HEK293 (cell line): ENCODE results near the gene CYP26B1.

Experiments used
- CTCF ChIA-PET: fragments of 350-600 bp; formaldehyde crosslinking; extraction: SDS; loops from one replicate; lab custom pipeline; 2021; ENCODE audit warnings: antibody characterized with exemption; lab: Yijun Ruan, JAX
- POLR2A ChIA-PET: fragments of 300-600 bp; formaldehyde crosslinking; extraction: SDS; loops from one replicate; lab custom pipeline; 2020; ENCODE audit warnings: antibody characterized with exemption, inconsistent platforms; lab: Yijun Ruan, JAX
- H3K27ac ChIP-seq: fragments of 200-500 bp; sonication (Bioruptor generic); 2 replicates; pipeline ENCODE4 v1.5.1; 2014; ENCODE audit warnings: low read depth, low read length, control low read depth, inconsistent platforms; ENCODE audit errors: extremely low read depth
- H3K36me3 ChIP-seq, 2 experiments: fragments of 200-500 bp in 1 of 2; sonication (Bioruptor generic) in 1 of 2; 1 replicate in 1 of 2; 2 replicates in 1 of 2; pipeline ENCODE4 v1.5.1; 2014 to 2017; ENCODE audit warnings: inconsistent platforms in 2 of 2, low read length in 2 of 2; ENCODE audit not compliant: control insufficient read depth in 2 of 2, insufficient read depth in 1 of 2
- H3K4me1 ChIP-seq: fragments of 200-500 bp; sonication (Bioruptor generic); 2 replicates; pipeline ENCODE4 v1.5.1; 2014; ENCODE audit warnings: mild to moderate bottlenecking, low read length, inconsistent platforms; ENCODE audit not compliant: control insufficient read depth, insufficient read depth
- H3K4me3 ChIP-seq: 2 replicates; pipeline ENCODE4 v1.5.1; 2011; ENCODE audit warnings: low read depth, mild to moderate bottlenecking, control low read depth, low read length, moderate library complexity
- H3K9me3 ChIP-seq: fragments of 200-500 bp; sonication (Bioruptor generic); 2 replicates; pipeline ENCODE4 v1.5.1; 2014; ENCODE audit warnings: low read depth, low read length, inconsistent platforms; ENCODE audit not compliant: control insufficient read depth, insufficient read depth
- ATF2 ChIP-seq: fragments of 450-650 bp; formaldehyde crosslinking; IDR thresholded peaks from 2 replicates; pipeline ENCODE4 v1.5.1; 2016; ENCODE audit warnings: missing biosample characterization, missing genetic modification characterization, low read depth
- BCL11B ChIP-seq: fragments of 450-650 bp; formaldehyde crosslinking; IDR thresholded peaks from 2 replicates; pipeline ENCODE4 v1.5.1; 2016; ENCODE audit warnings: low read depth, missing biosample characterization, missing genetic modification characterization
- KLF9 ChIP-seq: fragments of 450-650 bp; formaldehyde crosslinking; IDR thresholded peaks from 2 replicates; pipeline ENCODE4 v1.5.1; 2016; ENCODE audit warnings: missing biosample characterization, missing genetic modification characterization, low read depth
- MEIS1 ChIP-seq: sonication (generic); formaldehyde crosslinking; IDR thresholded peaks from 2 replicates; pipeline ENCODE4 v1.8.1; 2022; ENCODE audit warnings: missing genetic modification reagents, mild to moderate bottlenecking, borderline replicate concordance
- PRDM10 ChIP-seq: fragments of 450-650 bp; formaldehyde crosslinking; IDR thresholded peaks from 2 replicates; pipeline ENCODE4 v1.5.1; 2016; ENCODE audit warnings: missing biosample characterization, missing genetic modification characterization
- SP3 ChIP-seq: fragments of 450-650 bp; formaldehyde crosslinking; IDR thresholded peaks from 2 replicates; pipeline ENCODE4 v1.5.1; 2016; ENCODE audit warnings: missing biosample characterization, missing genetic modification characterization
- TRIM28 ChIP-seq: IDR thresholded peaks from 2 replicates; pipeline ENCODE4 v1.6.1; 2011; ENCODE audit warnings: low read length, control low read depth, borderline replicate concordance
- ZNF157 ChIP-seq: fragments of 450-650 bp; formaldehyde crosslinking; IDR thresholded peaks from 2 replicates; pipeline ENCODE4 v1.5.1; 2016; ENCODE audit warnings: missing biosample characterization, missing genetic modification characterization
- ZNF202 ChIP-seq: fragments of 450-650 bp; formaldehyde crosslinking; IDR thresholded peaks from 2 replicates; pipeline ENCODE4 v1.5.1; 2016; ENCODE audit warnings: missing biosample characterization, missing genetic modification characterization, borderline replicate concordance
- ZNF211 ChIP-seq: fragments of 450-650 bp; formaldehyde crosslinking; IDR thresholded peaks from 2 replicates; pipeline ENCODE4 v1.5.1; 2016; ENCODE audit warnings: low read depth, missing biosample characterization, missing genetic modification characterization
- ZNF214 ChIP-seq: fragments of 450-650 bp; formaldehyde crosslinking; IDR thresholded peaks from 2 replicates; pipeline ENCODE4 v1.5.1; 2017; ENCODE audit warnings: missing biosample characterization, mild to moderate bottlenecking, missing genetic modification characterization, borderline replicate concordance
- ZNF23 ChIP-seq: fragments of 450-650 bp; formaldehyde crosslinking; IDR thresholded peaks from 2 replicates; pipeline ENCODE4 v1.5.1; 2016; ENCODE audit warnings: missing biosample characterization, missing genetic modification characterization, borderline replicate concordance
- ZNF24 ChIP-seq: fragments of 450-650 bp; formaldehyde crosslinking; IDR thresholded peaks from 2 replicates; pipeline ENCODE4 v1.5.1; 2016; ENCODE audit warnings: missing biosample characterization, missing genetic modification characterization
- ZNF324 ChIP-seq: fragments of 450-650 bp; formaldehyde crosslinking; IDR thresholded peaks from 2 replicates; pipeline ENCODE4 v1.5.1; 2016; ENCODE audit warnings: missing biosample characterization, missing genetic modification characterization
- ZNF354C ChIP-seq: fragments of 450-650 bp; formaldehyde crosslinking; IDR thresholded peaks from 2 replicates; pipeline ENCODE4 v1.5.1; 2016; ENCODE audit warnings: missing biosample characterization, missing genetic modification characterization, low read depth, borderline replicate concordance
- ZNF362 ChIP-seq: fragments of 450-650 bp; formaldehyde crosslinking; IDR thresholded peaks from 2 replicates; pipeline ENCODE4 v1.5.1; 2016; ENCODE audit warnings: missing biosample characterization, missing genetic modification characterization
- ZNF433 ChIP-seq: fragments of 450-650 bp; formaldehyde crosslinking; IDR thresholded peaks from 2 replicates; pipeline ENCODE4 v1.5.1; 2016; ENCODE audit warnings: missing biosample characterization, missing genetic modification characterization, low read depth
- ZNF558 ChIP-seq: fragments of 450-650 bp; formaldehyde crosslinking; IDR thresholded peaks from 2 replicates; pipeline ENCODE4 v1.5.1; 2016; ENCODE audit warnings: missing biosample characterization, missing genetic modification characterization
- ZNF560 ChIP-seq: fragments of 450-650 bp; formaldehyde crosslinking; IDR thresholded peaks from 2 replicates; pipeline ENCODE4 v1.5.1; 2017; ENCODE audit warnings: missing biosample characterization, missing genetic modification characterization, borderline replicate concordance
- ZNF585B ChIP-seq: fragments of 450-650 bp; formaldehyde crosslinking; IDR thresholded peaks from 2 replicates; pipeline ENCODE4 v1.5.1; 2016; ENCODE audit warnings: missing biosample characterization, missing genetic modification characterization
- ZNF707 ChIP-seq: fragments of 450-650 bp; formaldehyde crosslinking; IDR thresholded peaks from 2 replicates; pipeline ENCODE4 v1.5.1; 2016; ENCODE audit warnings: missing biosample characterization, missing genetic modification characterization
- ZNF777 ChIP-seq: fragments of 450-650 bp; formaldehyde crosslinking; IDR thresholded peaks from 2 replicates; pipeline ENCODE4 v1.5.1; 2017; ENCODE audit warnings: missing biosample characterization, missing genetic modification characterization, borderline replicate concordance

CYP26B1 gene

GRCh38 chr2:72181616-72182015 is 34.0 kb upstream of the CYP26B1 start:
- no peaks in the 10 kb centered on the region for H3K9me3 ChIP-seq
- POLR2A ChIA-PET = no interaction called here
- no peak overlapping the region for H3K4me3 ChIP-seq
- H3K4me1 ChIP-seq = no peaks in the 10 kb centered on the region
- TF ChIP-seq TRIM28 (peak; percentile 49; the same call in 1 of the 2 replicates), MEIS1 (no peak)
- TF ChIP-seq, all 188 proteins: peak for 1
- CTCF ChIA-PET = no interaction called here
- Histone ChIP-seq H3K36me3 (peaks cover 0 to 23% of the 10 kb centered on the region in 2 experiments; a peak in 1 of 3 replicates), H3K27ac (no peak overlapping the region)

- ChIA-PET POLR2A (no interaction called here), CTCF (interaction anchor here (0.6 kb wide), 1 partner anchor 30 kb away, joined by 3 read pairs; no protein-coding TSS in a partner anchor)
- Histone ChIP-seq H3K9me3 (no peaks in the 10 kb centered on the region), H3K4me3 (no peak overlapping the region), H3K36me3 (peaks cover 0 to 27% of the 10 kb centered on the region in 2 experiments; a peak in 1 of 3 replicates), H3K4me1 (no peaks in the 10 kb centered on the region), H3K27ac (no peak overlapping the region)
- TF ChIP-seq ZNF214 (tag by site-specific recombination) = no peak
- TF ChIP-seq ZNF560 (tag by site-specific recombination) = no peak
- TF ChIP-seq ZNF558 (tag by site-specific recombination) = no peak
- no peak for TF ChIP-seq ZNF433
- no peak for TF ChIP-seq ZNF354C (tag by site-specific recombination)
- no peak for TF ChIP-seq KLF9 (tag by site-specific recombination)
- no peak for TF ChIP-seq ZNF777 (tag by site-specific recombination)
- TF ChIP-seq ZNF23 (tag by site-specific recombination) = no peak
- TF ChIP-seq ZNF585B (tag by site-specific recombination) = no peak
- TF ChIP-seq ZNF707 = no peak
- no peak for TF ChIP-seq PRDM10
- no peak for TF ChIP-seq ZNF211 (tag by site-specific recombination)
- no peak for TF ChIP-seq BCL11B (tag by site-specific recombination)
- no peak for TF ChIP-seq SP3 (tag by site-specific recombination)
- TF ChIP-seq ZNF324 (tag by site-specific recombination) = no peak
- no peak for TF ChIP-seq ZNF157
- TF ChIP-seq ZNF24 (tag by site-specific recombination) = no peak
- no peak for TF ChIP-seq ZNF202 (tag by site-specific recombination)
Observed at GRCh38 chr2:72180351-72180750, 32.7 kb upstream of the CYP26B1 start.

- ChIA-PET POLR2A (no interaction called here), CTCF (no interaction called here)
Observed at GRCh38 chr2:72178551-72178950, 30.9 kb upstream of the CYP26B1 start.

More at GRCh38 chr2:72178551-72178950, 30.9 kb upstream of the CYP26B1 start:
- Histone ChIP-seq H3K4me1 (no peaks in the 10 kb centered on the region; the same call in 1 of the 2 replicates), H3K36me3 (peaks cover 0 to 27% of the 10 kb centered on the region in 2 experiments; a peak in 1 of 3 replicates), H3K4me3 (no peak overlapping the region), H3K27ac (no peak overlapping the region), H3K9me3 (no peaks in the 10 kb centered on the region)
- no peak for TF ChIP-seq ATF2 (tag by site-specific recombination)
- no peak for TF ChIP-seq ZNF362 (tag by site-specific recombination)
- no peak for TF ChIP-seq KLF9 (tag by site-specific recombination)
